SK-N-SH (cell line): Measurements from ENCODE around the gene LRRC8D. TPM values are rescaled to one million over a fixed set of nuclear protein-coding genes. Genes with fewer than 3 reads are reported as not detected.

ENCODE experiments used
- CTCF ChIA-PET: fragments of 300-600, 350-600 bp; formaldehyde crosslinking; extraction: SDS; loops from one replicate; lab custom pipeline; 2021; lab: Yijun Ruan, JAX
- POLR2A ChIA-PET: fragments of 350-600 bp; sonication (Branson Sonifier 250); formaldehyde crosslinking; extraction: SDS; loops from one replicate; lab custom pipeline; 2020; ENCODE audit warnings: antibody characterized with exemption, inconsistent platforms; lab: Yijun Ruan, JAX
- DNase-seq: peaks from one replicate; pipeline ENCODE4 v3.0.0; 2012
- H2AFZ ChIP-seq: fragments of 200-600 bp; sonication (generic); 2 replicates; pipeline ENCODE4 v1.8.1; 2016; ENCODE audit warnings: antibody characterized with exemption, mild to moderate bottlenecking, low read depth
- H3F3A ChIP-seq: fragments of 200-600 bp; sonication (generic); replicated peaks from 2 replicates; pipeline ENCODE3; 2016; ENCODE audit warnings: antibody characterized with exemption, mild to moderate bottlenecking; ENCODE audit not compliant: insufficient read depth
- H3K27ac ChIP-seq, 2 experiments: fragments of 200-500 bp in 1 of 2; fragments of 200-600 bp in 1 of 2; sonication (Bioruptor generic) in 1 of 2; sonication (generic), shearing (Covaris generic) in 1 of 2; 2 replicates each; pipeline versions ENCODE4 v1.5.1 to v1.6.1; 2014 to 2016; ENCODE audit warnings: low read depth in 2 of 2, inconsistent platforms in 1 of 2, low read length in 1 of 2, mild to moderate bottlenecking in 1 of 2, mixed read lengths in 1 of 2
- H3K27me3 ChIP-seq: fragments of 200-600 bp; sonication (generic), shearing (Covaris generic); 2 replicates; pipeline ENCODE4 v1.6.1; 2016; ENCODE audit warnings: mixed run types; ENCODE audit not compliant: insufficient read depth
- H3K36me3 ChIP-seq, 2 experiments: fragments of 200-500 bp in 1 of 2; fragments of 200-600 bp in 1 of 2; sonication (Bioruptor generic) in 1 of 2; sonication (generic) in 1 of 2; replicated peaks in 1 of 2; 2 replicates each; pipeline versions ENCODE3 to v1.5.1; 2014 to 2016; ENCODE audit warnings: low read length in 1 of 2, mild to moderate bottlenecking in 1 of 2; ENCODE audit not compliant: insufficient read depth in 2 of 2, control insufficient read depth in 1 of 2
- H3K4me1 ChIP-seq, 2 experiments: fragments of 200-500 bp in 1 of 2; fragments of 200-600 bp in 1 of 2; sonication (Bioruptor generic) in 1 of 2; sonication (generic), shearing (Covaris generic) in 1 of 2; 2 replicates each; pipeline versions ENCODE4 v1.5.1 to v1.6.1; 2014 to 2016; ENCODE audit warnings: low read depth in 1 of 2, low read length in 1 of 2, mixed run types in 1 of 2; ENCODE audit not compliant: insufficient read depth in 2 of 2, control insufficient read depth in 1 of 2
- H3K4me2 ChIP-seq: fragments of 200-600 bp; sonication (generic), shearing (Covaris generic); 2 replicates; pipeline ENCODE4 v1.6.1; 2017; ENCODE audit warnings: mixed run types
- H3K4me3 ChIP-seq, 2 experiments: fragments of 200-500 bp in 1 of 2; fragments of 200-600 bp in 1 of 2; sonication (Bioruptor generic) in 1 of 2; sonication (generic), shearing (Covaris generic) in 1 of 2; 2 replicates each; pipeline versions ENCODE4 v1.5.1 to v1.8.1; 2014 to 2016; ENCODE audit warnings: low read depth in 2 of 2, inconsistent platforms in 1 of 2, low read length in 1 of 2, mild to moderate bottlenecking in 1 of 2, mixed read lengths in 1 of 2, moderate library complexity in 1 of 2
- H3K79me2 ChIP-seq: fragments of 200-600 bp; sonication (generic); 2 replicates; pipeline ENCODE4 v1.8.1; 2017; ENCODE audit warnings: mild to moderate bottlenecking; ENCODE audit not compliant: insufficient read depth
- H3K9ac ChIP-seq: fragments of 200-600 bp; sonication (generic); 2 replicates; pipeline ENCODE4 v1.6.1; 2017; ENCODE audit warnings: mixed run types
- H3K9me2 ChIP-seq: fragments of 200-600 bp; sonication (generic); 2 replicates; pipeline ENCODE4 v1.6.1; 2017; ENCODE audit warnings: mixed run types
- H3K9me3 ChIP-seq: fragments of 200-600 bp; sonication (generic); 2 replicates; pipeline ENCODE4 v1.6.1; 2017; ENCODE audit warnings: mixed run types, mild to moderate bottlenecking, moderate library complexity
- H4K20me1 ChIP-seq: fragments of 200-600 bp; sonication (generic); 2 replicates; pipeline ENCODE4 v1.6.1; 2017; ENCODE audit warnings: mild to moderate bottlenecking, mixed run types; ENCODE audit not compliant: insufficient read depth
- CHD2 ChIP-seq: fragments of 150-350 bp; IDR thresholded peaks from 2 replicates; pipeline ENCODE4 v1.6.1; 2018; ENCODE audit warnings: low read length; ENCODE audit not compliant: partially characterized antibody
- CTCF ChIP-seq: fragments of 200-600 bp; sonication (generic); IDR thresholded peaks from 2 replicates; pipeline ENCODE4 v1.6.1; 2017; ENCODE audit warnings: antibody characterized with exemption, mild to moderate bottlenecking, moderate library complexity
- ELF1 ChIP-seq: IDR thresholded peaks from 2 replicates; pipeline ENCODE4 v1.4.0; 2012
- FOXM1 ChIP-seq: IDR thresholded peaks from 2 replicates; pipeline ENCODE4 v1.4.0; 2012; ENCODE audit warnings: low read depth, mild to moderate bottlenecking
- GABPA ChIP-seq: IDR thresholded peaks from 2 replicates; pipeline ENCODE4 v1.4.0; 2012; ENCODE audit warnings: low read depth, mild to moderate bottlenecking
- MXI1 ChIP-seq: IDR thresholded peaks from 2 replicates; pipeline ENCODE4 v1.6.1; 2012; ENCODE audit warnings: mild to moderate bottlenecking, low read depth, low read length, improper control_type of control experiment
- POLR2AphosphoS5 ChIP-seq: IDR thresholded peaks from 2 replicates; pipeline ENCODE4 v1.6.1; 2012; ENCODE audit warnings: low read depth, low read length
- REST ChIP-seq: IDR thresholded peaks from 2 replicates; pipeline ENCODE4 v1.6.1; 2012; ENCODE audit warnings: mild to moderate bottlenecking, low read depth, low read length, moderate library complexity
- RXRA ChIP-seq: IDR thresholded peaks from 2 replicates; pipeline ENCODE4 v1.4.0; 2012; ENCODE audit warnings: low read depth, mild to moderate bottlenecking, borderline replicate concordance
- SMC3 ChIP-seq: IDR thresholded peaks from 2 replicates; pipeline ENCODE4 v1.6.1; 2012; ENCODE audit warnings: low read depth, low read length, improper control_type of control experiment
- USF1 ChIP-seq: IDR thresholded peaks from 2 replicates; pipeline ENCODE4 v1.4.0; 2012; ENCODE audit warnings: low read depth, borderline replicate concordance
- USF2 ChIP-seq: fragments of 150-350 bp; IDR thresholded peaks from 2 replicates; pipeline ENCODE4 v1.6.1; 2017; ENCODE audit warnings: antibody characterized with exemption, low read length, low read depth, borderline replicate concordance
- WGBS: methylation state at CpG from one replicate; pipeline ENCODE4 v1.1.6; 2017; ENCODE audit warnings: low lambda C conversion rate; 5-methylcytosine and 5-hydroxymethylcytosine counted together
- polyA plus RNA-seq, 3 experiments: library from polyadenylated mRNA; depleted of rRNA; stranded (reverse); fragments of >200 nt; gene quantifications; 2 replicates each; pipeline ENCODE4 v1.2.3, GENCODE V29; 2012
- TF ChIP-seq, protein P1 (sequence below): IDR thresholded peaks from 2 replicates; pipeline ENCODE4; 2012
- TF ChIP-seq, protein P2 (sequence below): IDR thresholded peaks from 2 replicates; pipeline ENCODE4 v1.4.0; 2012; ENCODE audit warnings: low read depth, borderline replicate concordance
- TF ChIP-seq, protein P3 (sequence below): fragments of 150-350 bp; IDR thresholded peaks from 2 replicates; pipeline ENCODE4 v1.6.1; 2016; ENCODE audit warnings: mild to moderate bottlenecking, low read depth, low read length

Gene LRRC8D
- polyA plus RNA-seq, 1 of the 3 experiments (the other 2 are of a cell fraction), result 15.0 TPM

GRCh38 chr1:89974256-89974655 lies 153.4 kb downstream of the LRRC8D start:
- peaks cover 0 to 6% of the 10 kb centered on the region in 2 experiments; a peak in 2 of 4 replicates for H3K4me1 ChIP-seq
- ChIA-PET CTCF (no interaction called here), POLR2A (no interaction called here)
- WGBS, result 96% methylated on average over 4 of the region's 4 CpGs
- H4K20me1 ChIP-seq, result no peaks in the 10 kb centered on the region
- H3K9me2 ChIP-seq, result no peaks in the 10 kb centered on the region
- H3F3A ChIP-seq, result no peaks in the 10 kb centered on the region
- H2AFZ ChIP-seq, result no peak overlapping the region
- TF ChIP-seq GABPA, result no peak
- no peak for TF ChIP-seq CHD2
- TF ChIP-seq, protein P1, sequence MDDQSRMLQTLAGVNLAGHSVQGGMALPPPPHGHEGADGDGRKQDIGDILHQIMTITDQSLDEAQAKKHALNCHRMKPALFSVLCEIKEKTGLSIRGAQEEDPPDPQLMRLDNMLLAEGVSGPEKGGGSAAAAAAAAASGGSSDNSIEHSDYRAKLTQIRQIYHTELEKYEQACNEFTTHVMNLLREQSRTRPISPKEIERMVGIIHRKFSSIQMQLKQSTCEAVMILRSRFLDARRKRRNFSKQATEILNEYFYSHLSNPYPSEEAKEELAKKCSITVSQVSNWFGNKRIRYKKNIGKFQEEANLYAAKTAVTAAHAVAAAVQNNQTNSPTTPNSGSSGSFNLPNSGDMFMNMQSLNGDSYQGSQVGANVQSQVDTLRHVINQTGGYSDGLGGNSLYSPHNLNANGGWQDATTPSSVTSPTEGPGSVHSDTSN, result no peak
- TF ChIP-seq POLR2AphosphoS5, result no peak
- no peak for TF ChIP-seq REST
- no peak for TF ChIP-seq FOXM1
- no peak for TF ChIP-seq USF1
- TF ChIP-seq MXI1, result no peak
- TF ChIP-seq CTCF, result no peak
- no peak for TF ChIP-seq USF2
- no peak for TF ChIP-seq SMC3
- TF ChIP-seq, protein P2, sequence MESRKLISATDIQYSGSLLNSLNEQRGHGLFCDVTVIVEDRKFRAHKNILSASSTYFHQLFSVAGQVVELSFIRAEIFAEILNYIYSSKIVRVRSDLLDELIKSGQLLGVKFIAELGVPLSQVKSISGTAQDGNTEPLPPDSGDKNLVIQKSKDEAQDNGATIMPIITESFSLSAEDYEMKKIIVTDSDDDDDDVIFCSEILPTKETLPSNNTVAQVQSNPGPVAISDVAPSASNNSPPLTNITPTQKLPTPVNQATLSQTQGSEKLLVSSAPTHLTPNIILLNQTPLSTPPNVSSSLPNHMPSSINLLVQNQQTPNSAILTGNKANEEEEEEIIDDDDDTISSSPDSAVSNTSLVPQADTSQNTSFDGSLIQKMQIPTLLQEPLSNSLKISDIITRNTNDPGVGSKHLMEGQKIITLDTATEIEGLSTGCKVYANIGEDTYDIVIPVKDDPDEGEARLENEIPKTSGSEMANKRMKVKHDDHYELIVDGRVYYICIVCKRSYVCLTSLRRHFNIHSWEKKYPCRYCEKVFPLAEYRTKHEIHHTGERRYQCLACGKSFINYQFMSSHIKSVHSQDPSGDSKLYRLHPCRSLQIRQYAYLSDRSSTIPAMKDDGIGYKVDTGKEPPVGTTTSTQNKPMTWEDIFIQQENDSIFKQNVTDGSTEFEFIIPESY, result no peak
- no peak for TF ChIP-seq ELF1
- TF ChIP-seq, protein P3, sequence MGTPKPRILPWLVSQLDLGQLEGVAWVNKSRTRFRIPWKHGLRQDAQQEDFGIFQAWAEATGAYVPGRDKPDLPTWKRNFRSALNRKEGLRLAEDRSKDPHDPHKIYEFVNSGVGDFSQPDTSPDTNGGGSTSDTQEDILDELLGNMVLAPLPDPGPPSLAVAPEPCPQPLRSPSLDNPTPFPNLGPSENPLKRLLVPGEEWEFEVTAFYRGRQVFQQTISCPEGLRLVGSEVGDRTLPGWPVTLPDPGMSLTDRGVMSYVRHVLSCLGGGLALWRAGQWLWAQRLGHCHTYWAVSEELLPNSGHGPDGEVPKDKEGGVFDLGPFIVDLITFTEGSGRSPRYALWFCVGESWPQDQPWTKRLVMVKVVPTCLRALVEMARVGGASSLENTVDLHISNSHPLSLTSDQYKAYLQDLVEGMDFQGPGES, result no peak
- TF ChIP-seq RXRA, result no peak
- no peak overlapping the region for H3K4me2 ChIP-seq
- no peak for DNase-seq
- H3K27ac ChIP-seq, result no peak overlapping the region
- no peaks in the 10 kb centered on the region for H3K36me3 ChIP-seq
- H3K9me3 ChIP-seq, result no peaks in the 10 kb centered on the region
- no peak overlapping the region for H3K4me3 ChIP-seq
- H3K79me2 ChIP-seq, result no peaks in the 10 kb centered on the region
- H3K9ac ChIP-seq, result no peak overlapping the region
- no peaks in the 10 kb centered on the region for H3K27me3 ChIP-seq
